SK-MEL-5 (cell line): ENCODE results near the gene PPP2R3A. TPM values are rescaled to one million over a fixed set of nuclear protein-coding genes. Genes with fewer than 3 reads are reported as not detected.

Experiments
- DNase-seq: peaks from one replicate; pipeline ENCODE4 v3.0.0-alpha.2; 2016; ENCODE audit warnings: low read depth, low spot score
- in situ Hi-C: cut with HindIII; loops from 2 replicates; pipeline ENCODE4 v1.10.0; 2016; ENCODE audit warnings: low sequenced_read_pairs, high pct_unique_total_duplicates, low pct_unique_long_range_greater_than_20kb
- total RNA-seq: library from RNA; depleted of rRNA; stranded (reverse); fragments of >200 nt; shearing (Covaris generic); gene quantifications from 2 replicates; pipeline ENCODE4 v1.2.3, GENCODE V29; 2014

Gene PPP2R3A
- total RNA-seq, 1 experiment from 2014 or later, result 9.7 TPM

DNA sequence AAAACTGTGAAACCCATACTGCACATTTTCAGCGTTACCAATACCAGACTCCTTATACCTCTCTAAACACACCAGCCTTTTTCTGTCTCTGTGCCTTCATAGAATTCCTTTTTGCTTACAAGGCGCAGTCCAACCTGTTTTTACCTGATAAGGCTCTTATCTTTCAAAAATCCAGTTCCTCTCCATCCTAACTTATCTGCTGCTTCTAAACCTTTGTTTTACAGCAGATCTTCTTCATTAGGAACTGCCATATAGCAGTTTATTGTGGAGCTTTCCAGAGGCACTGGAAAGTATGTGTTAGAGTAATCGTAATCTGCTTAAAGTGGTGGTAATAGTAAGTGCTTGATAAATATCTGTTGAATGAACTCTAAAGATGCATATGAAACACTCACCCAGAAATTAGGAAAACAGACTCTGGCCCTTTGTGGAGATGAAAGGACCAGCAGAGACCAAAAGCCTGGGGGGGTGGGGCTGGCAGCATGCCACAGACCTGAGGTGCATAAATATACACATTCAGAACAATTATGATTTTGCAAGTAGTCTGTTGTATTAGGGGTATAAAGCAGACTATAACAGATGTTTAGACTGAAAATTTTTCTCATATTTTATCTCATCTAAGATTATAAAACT is 29.3 kb downstream of the PPP2R3A start:
- DNase-seq, result no peak
- in situ Hi-C loops, result no loop called here

DNA sequence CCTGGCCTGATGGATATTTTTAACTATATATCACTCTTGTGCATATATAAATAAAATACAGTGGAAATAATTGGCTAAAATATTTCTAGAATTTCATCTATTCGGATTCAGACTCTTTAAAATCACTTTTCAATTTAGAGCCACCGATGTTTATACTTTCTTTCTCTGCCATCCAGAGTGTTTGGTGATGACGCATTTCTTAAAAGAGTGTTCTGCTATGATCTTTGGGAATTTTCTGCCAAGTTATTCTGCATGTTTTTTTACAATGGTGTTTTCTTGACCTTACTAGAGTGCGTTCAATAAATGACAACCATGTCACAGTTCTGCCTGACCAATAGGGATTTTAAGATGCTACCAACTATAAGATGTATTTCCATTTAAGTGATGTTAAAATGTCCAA is 30.2 kb downstream of the PPP2R3A start:
- DNase-seq, result no peak
- in situ Hi-C loops, result no loop called here

DNA sequence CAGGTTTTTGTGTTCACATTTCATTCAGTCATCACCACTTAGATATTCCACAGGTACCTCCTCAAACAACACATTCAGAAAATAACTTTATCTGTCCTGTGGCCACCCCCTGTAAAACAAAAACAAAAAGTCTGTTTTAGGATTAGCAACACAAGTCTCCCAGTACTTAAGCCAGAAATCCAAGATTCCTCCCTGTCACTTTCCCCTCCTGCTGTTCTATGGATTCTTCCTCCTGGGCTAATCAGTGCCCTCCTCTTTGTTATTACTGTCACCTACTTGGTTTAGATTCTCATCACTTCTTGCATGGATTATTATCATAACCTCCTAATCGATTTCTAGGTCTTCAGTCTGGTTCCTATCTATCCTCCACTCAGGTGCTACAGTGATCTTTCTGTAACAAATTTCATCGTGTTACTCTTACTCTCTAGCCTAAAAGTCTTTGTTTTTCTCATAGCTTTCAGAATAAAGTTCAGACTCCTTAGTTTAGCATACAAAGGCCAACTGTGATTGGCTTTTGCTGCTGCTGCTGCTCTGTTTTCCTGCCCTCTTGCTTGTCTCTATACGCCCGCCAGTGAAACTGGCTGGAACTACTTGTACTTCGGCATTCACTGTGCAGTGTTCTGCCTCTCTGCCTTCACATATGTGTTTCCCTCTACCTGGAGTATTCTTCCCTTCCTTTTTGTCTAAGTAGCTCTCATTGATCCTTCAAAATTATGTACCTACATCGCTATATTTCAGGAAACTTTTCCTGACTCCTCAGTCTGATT is 32.2 kb downstream of the PPP2R3A start:
- no peak for DNase-seq
- in situ Hi-C loops, result no loop called here

DNA sequence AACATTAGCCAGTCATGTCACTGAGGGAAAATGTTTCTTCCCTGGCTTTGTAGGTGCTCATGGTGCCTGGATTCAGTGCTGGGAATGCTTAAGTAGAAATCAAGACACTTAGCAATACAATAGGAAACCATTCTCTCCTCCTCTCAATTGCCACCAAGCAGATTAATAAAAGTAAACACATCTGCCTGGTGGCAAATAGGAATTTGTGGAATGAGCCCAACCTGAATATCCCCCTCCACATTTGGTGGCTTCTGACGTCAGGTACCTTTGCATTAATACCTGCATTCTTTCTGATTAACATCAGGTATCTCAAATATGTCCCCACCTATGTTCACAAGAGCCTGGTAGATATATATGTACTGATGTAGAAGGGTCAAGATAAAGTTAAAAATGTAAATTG is 42.7 kb downstream of the PPP2R3A start:
- in situ Hi-C loops, result no loop called here
- no peak for DNase-seq

DNA sequence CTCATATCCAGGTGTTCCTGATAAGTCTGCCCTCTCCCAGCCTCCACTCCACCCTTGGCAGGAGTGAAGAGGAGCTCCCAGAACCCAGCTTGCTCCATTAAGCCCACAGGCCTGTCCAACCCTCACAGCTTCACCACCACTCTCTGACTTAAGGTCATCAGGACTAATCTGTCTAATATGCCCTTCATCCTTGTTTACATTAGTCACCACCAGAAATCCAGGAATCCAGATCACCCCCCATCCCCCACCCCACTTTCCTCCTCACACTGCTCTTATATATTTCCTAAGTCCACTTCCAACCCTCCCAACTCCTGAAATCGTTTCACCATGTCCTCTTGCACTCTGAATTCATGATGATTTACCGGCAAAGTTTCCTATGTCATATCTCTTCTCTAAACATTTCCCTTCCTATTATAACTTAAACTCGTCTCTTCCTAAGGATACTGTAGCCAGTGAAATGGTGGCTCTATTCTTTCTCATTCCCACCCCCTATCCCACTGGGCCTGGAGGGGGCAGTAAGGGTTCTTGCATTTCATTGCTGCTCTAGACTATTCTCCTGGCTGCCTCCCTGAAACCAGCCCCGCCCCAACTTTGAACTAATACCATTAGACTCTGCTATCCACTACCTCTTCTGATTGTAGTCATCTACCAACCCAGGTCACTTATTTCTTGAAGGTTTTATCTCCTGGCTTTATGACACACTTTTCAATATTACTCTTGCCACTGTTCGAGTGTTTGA is 43.4 kb downstream of the PPP2R3A start:
- in situ Hi-C loops, result no loop called here
- DNase-seq, result no peak

DNA sequence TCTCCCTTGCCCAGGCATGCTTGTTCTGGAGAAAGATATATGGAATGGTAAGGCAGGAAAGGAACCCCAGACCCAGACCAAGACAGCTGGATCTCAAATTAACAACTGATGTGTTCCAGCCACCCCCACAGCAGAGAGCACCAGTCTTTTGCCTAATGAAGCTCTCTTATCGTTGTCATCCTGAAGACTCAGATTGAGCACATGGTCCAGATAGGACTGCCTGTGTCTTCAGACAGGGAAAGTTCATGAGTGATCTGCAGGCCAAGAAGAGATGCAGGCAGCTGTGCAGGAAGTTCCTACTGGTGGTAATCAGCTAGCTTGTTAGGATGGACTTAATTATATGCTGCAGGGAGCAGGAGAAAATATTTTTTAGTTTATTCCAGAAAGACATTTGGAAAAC is 53.3 kb downstream of the PPP2R3A start:
- in situ Hi-C loops, result no loop called here
- DNase-seq, result no peak

DNA sequence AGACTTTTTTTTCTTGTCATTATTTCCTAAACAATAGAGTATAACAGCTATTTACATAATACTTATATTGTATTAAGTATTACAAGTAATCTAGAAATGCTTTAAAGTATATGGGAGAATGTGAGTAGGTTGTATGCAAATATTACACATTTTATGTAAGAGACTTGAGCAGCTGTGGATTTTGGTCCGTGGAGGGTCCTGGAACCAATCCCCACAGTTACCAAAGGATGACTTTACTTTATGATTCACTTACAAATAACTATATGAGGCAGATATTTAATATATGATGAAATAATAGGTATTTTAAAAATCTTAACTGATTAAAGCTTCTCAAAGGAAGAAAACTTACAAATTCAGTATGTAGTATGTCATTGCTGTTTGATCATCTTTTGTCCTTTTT is 56.3 kb downstream of the PPP2R3A start:
- in situ Hi-C loops, result no loop called here
- no peak for DNase-seq

DNA sequence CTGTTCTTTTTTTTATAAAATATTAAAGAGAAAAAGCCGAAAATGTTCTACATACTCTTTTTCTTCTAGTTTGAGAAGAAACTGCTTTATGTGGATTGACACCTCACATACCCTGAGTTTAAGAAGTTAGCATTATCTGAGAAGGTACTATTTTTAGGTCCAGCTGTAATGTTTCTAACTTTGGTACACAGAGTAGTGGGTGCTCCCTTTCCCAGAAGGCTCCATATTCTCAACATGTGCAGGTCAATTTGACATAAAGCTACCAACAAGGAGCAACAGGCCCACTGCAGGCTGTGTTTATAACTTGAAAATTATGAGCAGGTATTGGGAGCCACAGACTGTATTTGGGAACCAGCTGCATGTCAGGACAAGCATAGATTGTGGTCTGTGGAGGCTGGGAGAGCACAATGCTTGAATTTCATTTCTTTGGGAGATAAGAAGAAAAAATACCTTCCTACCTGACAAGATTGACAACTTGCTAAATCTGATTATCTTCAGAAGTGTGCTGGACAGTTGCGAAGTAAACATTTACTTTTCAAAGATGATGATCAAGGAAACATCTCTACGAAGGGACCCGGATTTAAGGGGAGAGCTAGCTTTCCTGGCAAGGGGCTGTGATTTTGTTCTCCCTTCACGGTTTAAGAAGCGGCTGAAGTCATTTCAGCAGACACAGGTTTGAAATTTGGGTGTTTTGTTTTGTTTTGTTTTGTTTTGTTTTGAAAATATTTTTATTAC is 57.2 kb downstream of the PPP2R3A start:
- no peak for DNase-seq
- in situ Hi-C loops, result no loop called here

DNA sequence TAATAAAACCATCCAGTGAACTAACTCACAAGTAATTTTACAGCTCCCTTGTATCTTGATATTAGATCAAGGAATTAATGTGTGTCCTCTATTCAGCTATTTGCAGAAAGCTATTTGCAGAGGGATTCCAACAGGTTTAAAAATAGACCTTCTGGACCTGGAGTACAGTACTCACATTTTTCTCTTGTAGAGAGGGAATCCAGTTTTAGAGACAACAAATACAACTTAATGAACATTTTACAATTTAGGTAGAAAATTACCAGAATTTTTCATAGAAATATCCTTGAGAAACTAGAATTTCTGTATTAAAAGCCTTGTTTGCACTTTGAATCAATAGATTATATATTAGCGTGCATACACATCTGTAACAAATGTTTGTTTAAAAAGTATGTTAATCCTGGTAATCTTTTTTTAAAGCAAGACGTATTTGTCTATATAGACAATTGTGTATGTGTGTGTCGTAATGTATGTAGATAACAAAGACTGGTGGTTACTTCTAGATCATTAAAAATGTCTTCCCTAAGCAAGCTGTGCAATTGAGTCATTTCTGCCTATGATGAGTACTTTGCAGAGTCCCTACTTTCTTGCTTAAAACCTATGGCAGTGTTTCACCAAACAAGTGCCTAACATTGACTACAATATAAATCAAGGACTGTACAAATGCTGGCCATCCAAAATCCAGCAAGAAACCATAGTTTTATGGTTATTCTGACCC is 57.9 kb downstream of the PPP2R3A start:
- in situ Hi-C loops, result no loop called here

DNA sequence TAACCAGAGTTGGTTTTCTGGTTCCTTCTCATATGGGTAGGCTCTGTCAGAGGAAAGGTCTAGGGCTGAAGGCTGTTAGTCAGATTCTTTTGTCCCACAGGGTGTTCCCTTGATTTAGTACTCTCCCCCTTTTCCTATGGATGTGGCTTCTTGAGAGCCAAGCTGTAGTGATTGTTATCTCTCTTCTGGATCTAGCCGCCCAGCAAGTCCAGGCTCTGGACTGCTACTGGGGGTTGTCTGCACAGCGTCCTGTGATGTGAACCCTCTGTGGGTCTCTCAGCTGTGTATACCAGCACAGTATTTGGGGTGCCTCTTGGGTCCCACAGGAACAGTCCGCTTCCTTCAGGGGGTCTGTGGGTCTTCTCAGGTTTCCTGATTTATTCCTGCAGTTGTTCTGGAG is 70.8 kb downstream of the PPP2R3A start:
- in situ Hi-C loops, result no loop called here
- no peak for DNase-seq

More for the DNA sequence above, 57.9 kb downstream of the PPP2R3A start:
- DNase-seq, result no peak

DNA sequence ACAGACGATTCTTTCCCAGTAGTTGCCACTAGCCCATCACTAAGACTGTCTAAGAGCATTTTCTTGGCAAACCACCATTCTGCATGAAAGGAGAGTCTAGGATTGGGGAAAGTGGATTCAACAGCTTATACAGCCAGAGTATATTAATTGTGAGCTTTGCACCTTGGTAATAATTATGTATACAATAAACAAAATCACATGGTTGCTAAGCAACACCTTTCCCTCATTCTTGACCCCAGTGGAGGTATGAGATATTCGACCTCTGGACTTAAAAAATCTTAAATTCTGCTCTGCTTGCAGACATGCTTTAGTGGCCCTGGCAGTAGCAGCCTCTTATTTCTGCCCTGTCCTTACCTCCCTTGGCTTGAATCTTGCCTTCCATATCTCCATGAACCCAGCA is 73.1 kb downstream of the PPP2R3A start:
- in situ Hi-C loops, result no loop called here
- DNase-seq, result no peak

DNA sequence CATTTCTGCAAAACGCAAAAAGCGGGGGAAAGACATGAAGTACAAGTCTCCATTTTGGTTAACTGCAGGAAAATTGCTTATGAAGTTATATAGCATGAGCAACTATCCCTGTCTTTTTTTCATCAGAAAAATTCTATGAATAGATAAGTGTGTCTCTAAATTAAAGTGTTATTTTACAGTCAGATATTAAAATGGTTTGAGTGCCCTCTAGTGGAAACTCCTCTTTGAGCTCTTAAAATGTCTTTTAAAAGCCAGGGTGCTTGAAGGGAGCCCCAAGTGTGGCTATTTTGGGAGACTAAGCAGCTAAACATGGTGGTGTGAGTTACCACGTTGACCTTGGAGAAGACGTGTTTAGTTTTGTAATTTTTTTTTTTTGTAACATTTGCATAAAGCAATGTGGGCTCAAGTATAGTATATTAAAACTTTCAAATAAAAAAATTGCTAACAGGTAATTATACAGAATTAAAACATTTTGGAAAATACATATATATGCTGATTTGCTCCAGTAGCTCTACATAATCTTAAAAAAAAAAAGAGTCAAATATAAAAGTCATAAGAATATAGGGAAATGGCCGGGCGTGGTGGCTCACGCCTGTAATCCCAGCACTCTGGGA is 77.2 kb downstream of the PPP2R3A start:
- in situ Hi-C loops, result no loop called here
- DNase-seq, result peak; percentile 69

DNA sequence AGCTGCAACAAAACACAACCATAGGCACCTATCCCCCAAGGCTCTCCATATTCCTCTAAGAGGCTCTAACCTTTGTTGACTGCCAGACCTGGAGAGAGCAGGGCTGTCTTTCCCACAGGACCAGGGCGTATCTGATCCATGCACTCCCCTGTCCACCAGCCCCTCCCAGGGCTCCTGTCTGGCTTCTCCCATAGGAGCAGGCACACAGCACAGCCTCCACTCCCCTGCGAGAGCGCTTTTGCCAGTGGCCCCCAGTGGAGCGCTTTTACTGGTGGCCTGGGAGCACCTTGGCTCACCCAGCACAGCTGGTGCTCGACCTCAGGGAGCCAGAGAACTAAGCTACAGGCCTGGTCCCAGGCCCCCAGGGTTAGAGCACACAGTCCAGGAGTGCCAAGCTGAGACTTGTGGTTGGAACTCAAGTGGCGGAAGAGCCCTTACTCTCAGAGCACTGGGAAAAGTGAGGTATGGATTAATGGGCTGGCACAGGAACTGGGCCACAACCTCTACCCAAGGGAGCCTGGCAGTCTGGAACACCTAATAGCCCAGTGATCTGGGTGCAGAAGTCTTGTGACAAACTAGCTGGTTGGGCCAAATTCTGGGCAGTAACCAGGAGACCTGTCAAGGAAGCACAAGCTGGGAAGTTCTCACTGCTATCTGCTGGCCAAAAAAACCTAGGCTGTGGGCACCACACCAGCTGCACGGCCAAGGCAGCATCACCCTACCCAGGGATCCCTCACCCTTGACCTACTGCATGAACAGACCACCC is 79.6 kb downstream of the PPP2R3A start:
- in situ Hi-C loops, result no loop called here
- DNase-seq, result no peak

DNA sequence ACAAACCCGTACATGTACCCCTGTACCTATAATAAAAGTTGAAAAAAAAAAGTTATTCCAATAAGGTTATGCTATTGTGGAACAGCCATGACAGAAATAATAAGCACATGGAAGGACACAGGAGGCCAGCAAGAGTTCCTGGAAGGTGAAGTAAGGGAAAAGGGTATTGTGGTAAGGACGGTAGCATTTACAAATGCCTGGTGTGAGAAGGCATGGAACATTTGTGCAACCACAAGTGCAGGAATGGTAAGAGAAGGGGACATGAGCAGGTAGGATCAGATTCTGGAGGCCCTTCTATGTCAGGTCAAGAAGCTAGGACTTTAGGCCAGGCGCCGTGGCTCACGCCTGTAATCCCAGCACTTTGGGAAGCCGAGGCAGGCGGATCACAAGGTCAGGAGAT is 82.5 kb downstream of the PPP2R3A start:
- no peak for DNase-seq
- in situ Hi-C loops, result no loop called here

DNA sequence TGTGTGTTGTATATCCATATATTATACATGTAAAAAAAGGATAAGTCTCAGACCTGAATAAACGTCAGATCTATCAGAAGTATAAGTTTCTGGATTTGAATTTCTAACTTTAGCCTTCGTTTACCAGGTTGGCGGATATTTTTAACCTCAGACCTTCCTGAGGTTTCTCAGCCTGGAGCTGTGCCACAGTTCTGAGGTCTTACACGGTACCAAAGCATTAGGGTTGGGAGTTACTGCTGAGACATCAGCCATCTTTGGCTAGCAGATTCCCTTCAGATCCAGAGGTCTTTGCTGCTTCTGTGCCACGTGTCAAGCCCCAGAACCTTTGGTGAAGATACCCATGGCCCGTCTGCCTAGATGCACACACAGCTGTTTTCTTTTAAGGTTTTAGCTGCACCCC is 84.7 kb downstream of the PPP2R3A start:
- in situ Hi-C loops, result no loop called here
- DNase-seq, result no peak

DNA sequence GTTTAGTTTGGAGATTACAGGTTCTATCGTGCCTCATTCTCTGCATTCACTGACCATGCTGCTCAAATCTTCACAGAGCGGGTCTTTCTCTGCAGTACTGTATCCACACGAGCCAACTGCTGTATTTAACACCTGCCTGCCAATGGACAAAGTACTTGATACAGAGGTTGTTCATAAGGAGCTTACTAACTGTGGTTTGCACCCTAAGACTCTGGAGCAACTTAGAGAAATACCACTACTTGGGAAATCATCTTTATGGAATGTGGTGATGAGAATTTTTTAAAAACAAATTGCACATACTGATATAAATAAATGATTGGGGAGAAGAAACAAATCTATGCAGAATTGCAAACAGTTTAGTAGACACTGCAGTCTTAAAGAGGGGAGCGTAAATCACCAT is 90.0 kb downstream of the PPP2R3A start:
- DNase-seq, result no peak
- in situ Hi-C loops, result no loop called here

DNA sequence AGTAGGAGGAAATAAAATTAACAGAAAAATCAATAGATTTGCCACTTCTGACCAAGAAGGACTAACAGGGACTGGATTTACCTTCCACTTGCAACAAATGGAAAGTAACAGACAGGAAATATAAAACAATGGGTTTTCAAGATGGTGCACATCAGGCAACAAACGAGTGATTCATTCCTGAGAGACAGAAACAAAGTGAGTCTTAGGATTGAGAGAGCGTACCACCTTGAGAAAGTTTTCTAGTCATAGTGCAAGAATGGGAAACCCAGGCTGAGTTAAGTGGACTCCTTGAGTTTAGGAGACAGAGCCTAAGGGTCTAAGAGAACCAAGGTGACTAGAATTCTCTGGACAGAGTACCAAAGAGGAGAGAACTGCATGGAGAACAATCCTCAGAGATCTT is 101.7 kb downstream of the PPP2R3A start:
- no peak for DNase-seq
- in situ Hi-C loops, result no loop called here
